HCT116 (cell line): ENCODE data around the gene ERCC6. TPM values are rescaled to one million over a fixed set of nuclear protein-coding genes. Genes with fewer than 3 reads are reported as not detected.

Experiments
- ATAC-seq: fragments of 200-7000 bp; cut with Tn5 transposase; 2 replicates; pipeline ENCODE4 v1.9.1; 2020; ENCODE audit warnings: mild to moderate bottlenecking, moderate library complexity
- BruUV-seq: library from RNA; stranded (reverse); fragments of 400-500 nt; replicated peaks from 2 replicates; lab custom pipeline; 2021; lab: Mats Ljungman, UMichigan
- CTCF ChIA-PET: fragments of 300-600 bp; sonication (Branson Sonifier 250); formaldehyde crosslinking; loops from one replicate; lab custom pipeline; 2021; ENCODE audit warnings: antibody characterized with exemption; lab: Charles Lee
- POLR2A ChIA-PET: fragments of 300-600, 350-600 bp; sonication (Branson Sonifier 250); formaldehyde crosslinking; loops from one replicate; lab custom pipeline; 2021; ENCODE audit warnings: antibody characterized with exemption; lab: Charles Lee
- RAD21 ChIA-PET, 2 experiments: fragments of 300-600 bp; sonication (Branson Sonifier 250); formaldehyde crosslinking; loops; one replicate each; lab custom pipeline; 2023; ENCODE audit warnings: low total read pairs in 2 of 2; ENCODE audit not compliant: uncharacterized antibody in 2 of 2, unreplicated experiment in 2 of 2, low non-redundant PET in 1 of 2; lab: Charles Lee
- DNase-seq: peaks from one replicate; pipeline ENCODE4 v3.0.0-alpha.2; 2010; ENCODE audit warnings: low read depth, low spot score
- H2AFZ ChIP-seq: fragments of 200-600 bp; shearing (Covaris generic), sonication (generic); 2 replicates; pipeline ENCODE4 v1.6.1; 2017; ENCODE audit warnings: low read depth, mixed run types, mixed read lengths, antibody characterized with exemption, low read length; ENCODE audit not compliant: poor library complexity, severe bottlenecking
- H3K27ac ChIP-seq: 2 replicates; pipeline ENCODE4 v1.5.1; 2012; ENCODE audit warnings: low read depth, low read length
- H3K27me3 ChIP-seq: fragments of 200-600 bp; sonication (generic); 2 replicates; pipeline ENCODE4 v1.6.1; 2016; ENCODE audit warnings: mixed run types, low read length, mixed read lengths; ENCODE audit not compliant: insufficient read depth
- H3K36me3 ChIP-seq, 2 experiments: fragments of 200-500 bp in 1 of 2; fragments of 200-600 bp in 1 of 2; sonication (Bioruptor generic) in 1 of 2; sonication (generic) in 1 of 2; 2 replicates each; pipeline versions ENCODE4 v1.5.1 to v1.6.1; 2014 to 2016; ENCODE audit warnings: low read length in 2 of 2, inconsistent platforms in 1 of 2, mixed read lengths in 1 of 2, mixed run types in 1 of 2; ENCODE audit not compliant: insufficient read depth in 2 of 2, control insufficient read depth in 1 of 2
- H3K4me1 ChIP-seq, 2 experiments: fragments of 200-600 bp in 1 of 2; sonication (generic) in 1 of 2; 2 replicates each; pipeline versions ENCODE4 v1.5.1 to v1.6.1; 2012 to 2017; ENCODE audit warnings: low read length in 2 of 2, inconsistent platforms in 1 of 2, mild to moderate bottlenecking in 1 of 2, mixed read lengths in 1 of 2, mixed run types in 1 of 2, moderate library complexity in 1 of 2; ENCODE audit not compliant: insufficient read depth in 2 of 2, control insufficient read depth in 1 of 2
- H3K4me2 ChIP-seq: fragments of 200-600 bp; sonication (generic); 2 replicates; pipeline ENCODE4 v1.6.1; 2017; ENCODE audit warnings: mixed run types, low read length, mixed read lengths
- H3K4me3 ChIP-seq, 2 experiments: fragments of 200-600 bp in 1 of 2; sonication (generic) in 1 of 2; replicated peaks in 1 of 2; 2 replicates each; pipeline ENCODE4 v1.5.1; 2011 to 2016; ENCODE audit warnings: low read length in 2 of 2, control low read depth in 1 of 2, low read depth in 1 of 2, mild to moderate bottlenecking in 1 of 2, mixed read lengths in 1 of 2, mixed run types in 1 of 2
- H3K79me2 ChIP-seq: fragments of 200-600 bp; sonication (generic); 2 replicates; pipeline ENCODE4 v1.6.1; 2017; ENCODE audit warnings: mild to moderate bottlenecking, mixed run types, low read length, moderate library complexity, mixed read lengths; ENCODE audit not compliant: insufficient read depth
- H3K9ac ChIP-seq: fragments of 200-600 bp; sonication (generic); 2 replicates; pipeline ENCODE4 v1.6.1; 2016; ENCODE audit warnings: low read length, mixed read lengths
- H3K9me2 ChIP-seq: fragments of 200-600 bp; sonication (generic), shearing (Covaris generic); 2 replicates; pipeline ENCODE4 v1.6.1; 2017; ENCODE audit warnings: mixed run types, mild to moderate bottlenecking, moderate library complexity; ENCODE audit not compliant: insufficient read depth
- H3K9me3 ChIP-seq, 2 experiments: fragments of 200-500 bp in 1 of 2; fragments of 200-600 bp in 1 of 2; sonication (Bioruptor generic) in 1 of 2; sonication (generic) in 1 of 2; 2 replicates each; pipeline ENCODE4 v1.6.1; 2014 to 2017; ENCODE audit warnings: low read length in 2 of 2, mixed read lengths in 2 of 2, inconsistent platforms in 1 of 2, low read depth in 1 of 2, mild to moderate bottlenecking in 1 of 2, mixed run types in 1 of 2, moderate library complexity in 1 of 2; ENCODE audit not compliant: control insufficient read depth in 1 of 2, insufficient read depth in 1 of 2
- H4K20me1 ChIP-seq: fragments of 200-600 bp; sonication (generic), shearing (Covaris generic); 2 replicates; pipeline ENCODE4 v1.6.1; 2017; ENCODE audit warnings: mixed run types, mild to moderate bottlenecking, moderate library complexity; ENCODE audit not compliant: insufficient read depth
- EGR1 ChIP-seq: IDR thresholded peaks from 2 replicates; pipeline ENCODE4 v1.6.1; 2012; ENCODE audit warnings: low read depth
- EZH2 ChIP-seq: fragments of 200-600 bp; sonication (generic); IDR thresholded peaks from 2 replicates; pipeline ENCODE4 v1.6.1; 2017; ENCODE audit warnings: antibody characterized with exemption, mixed run types
- RAD21 ChIP-seq: IDR thresholded peaks from 2 replicates; pipeline ENCODE4 v1.6.1; 2012; ENCODE audit warnings: low read depth, mild to moderate bottlenecking
- SIN3A ChIP-seq: IDR thresholded peaks from 2 replicates; pipeline ENCODE4 v1.6.1; 2012; ENCODE audit warnings: low read depth
- SP1 ChIP-seq: IDR thresholded peaks from 2 replicates; pipeline ENCODE4 v1.6.1; 2012; ENCODE audit warnings: low read depth
- TCF7L2 ChIP-seq: IDR thresholded peaks from 2 replicates; pipeline ENCODE4 v1.7.0; 2011; ENCODE audit warnings: borderline replicate concordance, inconsistent platforms; ENCODE audit not compliant: insufficient read depth, insufficient read length; ENCODE audit errors: extremely low read depth
- YY1 ChIP-seq: IDR thresholded peaks from 2 replicates; pipeline ENCODE4 v1.6.1; 2011; ENCODE audit warnings: low read length, low read depth, moderate library complexity, mild to moderate bottlenecking; ENCODE audit not compliant: insufficient replicate concordance; ENCODE audit errors: extremely low read depth
- ZNF274 ChIP-seq: fragments of 200-500 bp; sonication (Bioruptor generic); IDR thresholded peaks from 2 replicates; pipeline ENCODE4 v1.6.1; 2014; ENCODE audit warnings: mild to moderate bottlenecking, low read depth, low read length, inconsistent platforms
- intact Hi-C: fragments of 100-400 bp; cut with micrococcal nuclease; formaldehyde crosslinking; loops from 2 replicates; pipeline ENCODE4 v1.10.0; 2022
- total RNA-seq: library from RNA; stranded (reverse); gene quantifications from one replicate; pipeline ENCODE4 v1.2.1, GENCODE V29; 2021; ENCODE audit not compliant: unreplicated experiment
- TF ChIP-seq, protein P1 (sequence below): IDR thresholded peaks from 2 replicates; pipeline ENCODE4 v1.6.1; 2012
- TF ChIP-seq, protein P2 (sequence below): IDR thresholded peaks from 2 replicates; pipeline ENCODE4 v1.6.1; 2011; ENCODE audit warnings: mild to moderate bottlenecking, low read length, moderate library complexity; ENCODE audit not compliant: insufficient replicate concordance; ENCODE audit errors: extremely low read depth

Gene ERCC6
- total RNA-seq, 1 experiment from 2014 or later, result 16.4 TPM

DNA sequence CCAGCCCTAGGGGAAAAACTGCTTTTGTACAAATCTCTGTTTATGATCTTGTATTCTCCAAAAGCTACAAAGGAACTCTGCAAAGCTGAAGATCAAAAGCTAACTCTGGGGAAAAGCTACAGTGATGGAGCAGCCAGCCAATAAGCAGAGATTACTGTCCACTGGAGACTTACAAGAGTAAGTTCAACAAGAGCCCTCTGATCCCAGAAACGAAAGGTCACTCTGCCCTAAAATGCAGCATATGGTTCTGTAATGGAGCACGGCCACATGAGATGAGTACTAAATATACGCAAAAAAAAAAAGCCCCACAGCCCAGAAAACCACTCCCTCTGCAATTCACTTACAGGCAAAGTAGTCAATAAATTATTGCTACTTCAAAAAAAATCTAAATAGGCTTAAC lies 60.1 kb downstream of the ERCC6 start:
- H4K20me1 ChIP-seq, result no peaks in the 10 kb centered on the region
- peaks cover 0 to 3% of the 10 kb centered on the region in 2 experiments; a peak in 1 of 4 replicates for H3K36me3 ChIP-seq
- intact Hi-C loops, result no loop called here
- TF ChIP-seq YY1 (no peak), TCF7L2 (no peak), EZH2 (no peak), SP1 (no peak)
- TF ChIP-seq, protein P1, sequence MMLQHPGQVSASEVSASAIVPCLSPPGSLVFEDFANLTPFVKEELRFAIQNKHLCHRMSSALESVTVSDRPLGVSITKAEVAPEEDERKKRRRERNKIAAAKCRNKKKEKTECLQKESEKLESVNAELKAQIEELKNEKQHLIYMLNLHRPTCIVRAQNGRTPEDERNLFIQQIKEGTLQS, result no peak
- no peak for ATAC-seq
- no peak overlapping the region for H3K4me2 ChIP-seq
- DNase-seq, result no peak
- no peaks in the 10 kb centered on the region for H3K79me2 ChIP-seq
- H3K9me3 ChIP-seq, result no peaks in the 10 kb centered on the region
- H3K4me3 ChIP-seq, result no peak overlapping the region
- no peak overlapping the region for H2AFZ ChIP-seq
- RAD21 ChIA-PET, result no interaction called here
- no TSS peak for BruUV-seq
- POLR2A ChIA-PET, result no interaction called here
- no peaks in the 10 kb centered on the region for H3K27me3 ChIP-seq
- no peak overlapping the region for H3K9ac ChIP-seq
- CTCF ChIA-PET, result no interaction called here
- H3K4me1 ChIP-seq, result no peaks in the 10 kb centered on the region
- H3K27ac ChIP-seq, result no peak overlapping the region
- no peaks in the 10 kb centered on the region for H3K9me2 ChIP-seq

DNA sequence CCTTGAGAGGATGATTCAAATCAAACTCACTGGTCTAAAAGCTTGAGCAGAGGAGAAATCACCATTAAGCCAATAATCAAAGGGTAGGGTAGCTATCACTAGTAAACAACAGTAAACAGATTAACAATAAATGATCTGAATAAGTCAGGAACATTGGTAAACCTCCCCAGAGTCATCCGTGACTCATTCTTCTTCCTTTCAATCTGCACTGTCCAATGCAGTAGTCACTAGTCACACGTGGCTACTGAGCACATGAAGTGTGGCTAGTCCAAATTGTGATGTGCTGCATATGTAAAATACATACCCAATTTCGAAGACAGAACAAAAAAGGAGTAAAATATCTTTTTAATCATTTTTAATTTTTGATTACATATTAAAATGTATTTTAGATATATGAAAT lies 64.0 kb downstream of the ERCC6 start:
- Histone ChIP-seq H4K20me1 (no peaks in the 10 kb centered on the region), H3K27ac (no peak overlapping the region), H3K36me3 (peaks cover 5 to 6% of the 10 kb centered on the region in 2 experiments; a peak in 2 of 4 replicates)
- intact Hi-C loops, result no loop called here
- CTCF ChIA-PET, result no interaction called here
- DNase-seq, result no peak
- TF ChIP-seq, protein P2, sequence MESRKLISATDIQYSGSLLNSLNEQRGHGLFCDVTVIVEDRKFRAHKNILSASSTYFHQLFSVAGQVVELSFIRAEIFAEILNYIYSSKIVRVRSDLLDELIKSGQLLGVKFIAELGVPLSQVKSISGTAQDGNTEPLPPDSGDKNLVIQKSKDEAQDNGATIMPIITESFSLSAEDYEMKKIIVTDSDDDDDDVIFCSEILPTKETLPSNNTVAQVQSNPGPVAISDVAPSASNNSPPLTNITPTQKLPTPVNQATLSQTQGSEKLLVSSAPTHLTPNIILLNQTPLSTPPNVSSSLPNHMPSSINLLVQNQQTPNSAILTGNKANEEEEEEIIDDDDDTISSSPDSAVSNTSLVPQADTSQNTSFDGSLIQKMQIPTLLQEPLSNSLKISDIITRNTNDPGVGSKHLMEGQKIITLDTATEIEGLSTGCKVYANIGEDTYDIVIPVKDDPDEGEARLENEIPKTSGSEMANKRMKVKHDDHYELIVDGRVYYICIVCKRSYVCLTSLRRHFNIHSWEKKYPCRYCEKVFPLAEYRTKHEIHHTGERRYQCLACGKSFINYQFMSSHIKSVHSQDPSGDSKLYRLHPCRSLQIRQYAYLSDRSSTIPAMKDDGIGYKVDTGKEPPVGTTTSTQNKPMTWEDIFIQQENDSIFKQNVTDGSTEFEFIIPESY, result no peak
- TF ChIP-seq SIN3A (no peak), EGR1 (no peak), ZNF274 (no peak), RAD21 (no peak)
- TF ChIP-seq, all 23 proteins: peak for 0
- no peak for ATAC-seq
- no peaks in the 10 kb centered on the region for H3K27me3 ChIP-seq
- H3K9me3 ChIP-seq, result no peaks in the 10 kb centered on the region
- no peak overlapping the region for H2AFZ ChIP-seq
- POLR2A ChIA-PET, result no interaction called here
- no peaks in the 10 kb centered on the region for H3K79me2 ChIP-seq
- H3K4me3 ChIP-seq, result no peak overlapping the region
- no peaks in the 10 kb centered on the region for H3K4me1 ChIP-seq
- no TSS peak for BruUV-seq
- no peak overlapping the region for H3K9ac ChIP-seq
- H3K4me2 ChIP-seq, result no peak overlapping the region
- RAD21 ChIA-PET, result no interaction called here
- no peaks in the 10 kb centered on the region for H3K9me2 ChIP-seq
